HepG2 (cell line): Measurements from ENCODE around the gene BRD3. TPM values are rescaled to one million over a fixed set of nuclear protein-coding genes. Genes with fewer than 3 reads are reported as not detected.
A peak's percentile ranks its signal among the peaks of the same experiment; 100 is the strongest.

Experiments used
- ARID2 ChIP-seq: sonication (generic); formaldehyde crosslinking; IDR thresholded peaks from 2 replicates; pipeline ENCODE4 v1.8.1; 2022; ENCODE audit warnings: mild to moderate bottlenecking, missing genetic modification reagents, borderline replicate concordance
- HOXA9 ChIP-seq: sonication (generic); formaldehyde crosslinking; IDR thresholded peaks from 2 replicates; pipeline ENCODE4 v1.8.1; 2022; ENCODE audit warnings: missing genetic modification reagents, mild to moderate bottlenecking, moderate library complexity, borderline replicate concordance
- JARID2 ChIP-seq: sonication (generic); formaldehyde crosslinking; IDR thresholded peaks from 2 replicates; pipeline ENCODE4 v1.8.1; 2023; ENCODE audit warnings: missing genetic modification reagents, inconsistent platforms; ENCODE audit not compliant: insufficient replicate concordance
- JUNB ChIP-seq: sonication (generic); formaldehyde crosslinking; IDR thresholded peaks from 2 replicates; pipeline ENCODE4 v1.8.0; 2022; ENCODE audit warnings: missing genetic modification reagents, mild to moderate bottlenecking, borderline replicate concordance
- MAF1 ChIP-seq: sonication (generic); formaldehyde crosslinking; IDR thresholded peaks from 2 replicates; pipeline ENCODE4 v1.5.0; 2020; ENCODE audit warnings: missing genetic modification reagents, borderline replicate concordance
- MEF2D ChIP-seq: sonication (generic); formaldehyde crosslinking; IDR thresholded peaks from 2 replicates; pipeline ENCODE4 v1.5.1; 2020; ENCODE audit warnings: mild to moderate bottlenecking, missing genetic modification reagents
- MEIS2 ChIP-seq: sonication (generic); formaldehyde crosslinking; IDR thresholded peaks from 2 replicates; pipeline ENCODE4 v1.9.0; 2021; ENCODE audit warnings: mild to moderate bottlenecking, missing genetic modification reagents
- MTF1 ChIP-seq: sonication (generic); formaldehyde crosslinking; IDR thresholded peaks from 2 replicates; pipeline ENCODE4 v1.5.0; 2020; ENCODE audit warnings: missing genetic modification reagents
- SALL1 ChIP-seq: sonication (generic); formaldehyde crosslinking; IDR thresholded peaks from 2 replicates; pipeline ENCODE4 v1.8.0; 2022; ENCODE audit warnings: mild to moderate bottlenecking, missing genetic modification reagents
- SRF ChIP-seq: IDR thresholded peaks from 2 replicates; pipeline ENCODE4 v1.6.1; 2011; ENCODE audit warnings: mild to moderate bottlenecking, low read depth, low read length, moderate library complexity
- TARDBP ChIP-seq: sonication (generic); formaldehyde crosslinking; IDR thresholded peaks from 2 replicates; pipeline ENCODE4 v1.8.0; 2022; ENCODE audit warnings: mild to moderate bottlenecking, missing genetic modification reagents
- THYN1 ChIP-seq: sonication (generic); formaldehyde crosslinking; IDR thresholded peaks from 2 replicates; pipeline ENCODE4 v1.8.1; 2023; ENCODE audit warnings: low read depth, mild to moderate bottlenecking, moderate library complexity, missing genetic modification reagents, borderline replicate concordance
- ZBTB38 ChIP-seq: sonication (generic); formaldehyde crosslinking; IDR thresholded peaks from 2 replicates; pipeline ENCODE4 v1.5.1; 2020; ENCODE audit warnings: mild to moderate bottlenecking, missing genetic modification reagents
- ZKSCAN5 ChIP-seq: sonication (generic); formaldehyde crosslinking; IDR thresholded peaks from 2 replicates; pipeline ENCODE4 v1.5.1; 2020; ENCODE audit warnings: mild to moderate bottlenecking, missing genetic modification reagents
- ZNF207 ChIP-seq: fragments of 450-650 bp; IDR thresholded peaks from 2 replicates; pipeline ENCODE4 v1.6.1; 2016; ENCODE audit warnings: antibody characterized with exemption, borderline replicate concordance
- ZNF235 ChIP-seq: sonication (generic); formaldehyde crosslinking; IDR thresholded peaks from 2 replicates; pipeline ENCODE4 v1.8.1; 2023; ENCODE audit warnings: mild to moderate bottlenecking, missing genetic modification reagents, borderline replicate concordance
- ZNF382 ChIP-seq: sonication (generic); formaldehyde crosslinking; IDR thresholded peaks from 2 replicates; pipeline ENCODE4 v1.5.0; 2020; ENCODE audit warnings: missing genetic modification reagents, mild to moderate bottlenecking, borderline replicate concordance
- ZNF501 ChIP-seq: sonication (generic); formaldehyde crosslinking; IDR thresholded peaks from 2 replicates; pipeline ENCODE4 v1.5.1; 2020; ENCODE audit warnings: mild to moderate bottlenecking, moderate library complexity, missing genetic modification reagents
- polyA plus RNA-seq, 8 experiments: library from polyadenylated mRNA; depleted of rRNA in 3 of 8; stranded (reverse) in 7 of 8; unstranded in 1 of 8; fragments of >200 nt; fragmentation: Illumina TruSeq in 4 of 8; extraction: Trizol in 4 of 8; gene quantifications; 2 replicates each; pipeline versions ENCODE4 v1.2.1 to v1.2.3, GENCODE V29; 2011 to 2016; ENCODE audit warnings: low read depth in 4 of 8, missing spikeins in 1 of 8, mixed read lengths in 1 of 8; ENCODE audit not compliant: insufficient read depth in 1 of 8
- total RNA-seq, 5 experiments: library from RNA; depleted of rRNA; stranded (reverse); fragments of >200 nt; fragmentation: Illumina TruSeq; extraction: Trizol; gene quantifications; 2 replicates each; pipeline ENCODE4 v1.2.3, GENCODE V29; 2016; ENCODE audit warnings: low read depth in 1 of 5
- TF ChIP-seq, protein P1 (sequence below): sonication (generic); formaldehyde crosslinking; conservative IDR thresholded peaks from 2 replicates; pipeline ENCODE4 v1.4.0; 2020; ENCODE audit warnings: mild to moderate bottlenecking, missing genetic modification reagents, moderate library complexity
- TF ChIP-seq, protein P2 (sequence below): IDR thresholded peaks from 2 replicates; pipeline ENCODE4 v1.6.1; 2012; ENCODE audit warnings: inconsistent platforms
- TF ChIP-seq, protein P3 (sequence below): sonication (generic); IDR thresholded peaks from 2 replicates; pipeline ENCODE4 v1.6.1; 2016; ENCODE audit warnings: low read depth, borderline replicate concordance
- TF ChIP-seq, protein P4 (sequence below): sonication (generic); formaldehyde crosslinking; IDR thresholded peaks from 2 replicates; pipeline ENCODE4 v1.4.0; 2020; ENCODE audit warnings: mild to moderate bottlenecking, low read depth, missing genetic modification reagents
- TF ChIP-seq, protein P5 (sequence below): sonication (generic); formaldehyde crosslinking; IDR thresholded peaks from 2 replicates; pipeline ENCODE4 v1.8.0; 2022; ENCODE audit warnings: mild to moderate bottlenecking, missing genetic modification reagents

Gene BRD3
- total and polyA plus RNA-seq, 2 of the 13 experiments (the other 11 are each of a cell fraction or from before 2014, with no cell fraction given): 5.9 to 12.9 TPM

DNA sequence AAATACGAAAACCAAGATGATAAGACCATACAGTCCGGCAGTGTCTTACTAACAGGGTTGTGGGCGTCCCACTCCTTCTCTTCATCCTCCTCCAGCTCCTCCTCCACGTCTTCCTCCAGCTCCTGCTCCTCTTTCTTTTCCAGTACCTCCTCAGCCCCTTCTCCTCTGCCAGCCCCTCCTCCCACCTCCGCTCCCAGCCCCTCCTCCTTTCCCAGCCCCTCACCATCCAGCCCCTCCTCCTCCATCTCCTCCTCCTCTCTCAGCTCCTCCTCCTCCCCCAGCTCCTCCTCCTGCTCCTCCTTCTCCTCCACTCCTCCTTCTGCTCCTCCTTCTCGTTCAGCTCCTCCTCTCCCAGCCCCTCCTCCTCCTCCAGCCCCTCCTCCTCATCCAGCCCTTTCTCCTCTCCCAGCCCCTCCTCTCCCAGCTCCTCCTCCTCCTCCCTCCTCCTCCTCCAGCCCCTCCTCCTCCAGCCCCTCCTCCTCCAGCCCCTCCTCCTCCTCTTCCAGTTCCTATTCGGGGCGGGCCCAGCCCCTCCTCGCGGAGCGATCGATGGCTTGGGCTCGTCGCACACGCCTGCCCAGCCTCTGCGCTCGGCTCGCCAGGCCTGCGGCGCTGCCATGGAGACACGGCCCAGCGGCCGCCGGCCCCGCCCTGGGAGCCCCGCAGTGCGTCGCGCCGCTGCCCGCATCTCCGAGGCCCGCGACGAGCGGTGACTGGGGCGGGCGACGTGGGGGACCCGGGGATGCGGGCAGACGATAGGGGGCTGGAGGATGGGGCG, 42.8 kb downstream of the BRD3 start, which contains the start of gene BRD3OS (continued):
- TF ChIP-seq ZNF501 (no peak), HOXA9 (CRISPR knock-in tag) (0 out of 2 replicates have a peak, but pooled peaks have one; percentile 41), JUNB (CRISPR knock-in tag) (no peak), JARID2 (no peak), TARDBP (CRISPR knock-in tag) (peak; percentile 79; the same call in 1 of the 2 replicates), ZNF207 (no peak), MTF1 (CRISPR knock-in tag) (no peak), MEIS2 (CRISPR knock-in tag) (no peak), ZNF235 (CRISPR knock-in tag) (no peak), SRF (peak; percentile 96), THYN1 (CRISPR knock-in tag) (no peak), ZBTB38 (peak; percentile 69), ZKSCAN5 (no peak), ZNF382 (CRISPR knock-in tag) (no peak), ARID2 (CRISPR knock-in tag) (no peak), MAF1 (CRISPR knock-in tag) (no peak), SALL1 (CRISPR knock-in tag) (peak; percentile 74), MEF2D (CRISPR knock-in tag) (no peak)
- TF ChIP-seq, protein P1, sequence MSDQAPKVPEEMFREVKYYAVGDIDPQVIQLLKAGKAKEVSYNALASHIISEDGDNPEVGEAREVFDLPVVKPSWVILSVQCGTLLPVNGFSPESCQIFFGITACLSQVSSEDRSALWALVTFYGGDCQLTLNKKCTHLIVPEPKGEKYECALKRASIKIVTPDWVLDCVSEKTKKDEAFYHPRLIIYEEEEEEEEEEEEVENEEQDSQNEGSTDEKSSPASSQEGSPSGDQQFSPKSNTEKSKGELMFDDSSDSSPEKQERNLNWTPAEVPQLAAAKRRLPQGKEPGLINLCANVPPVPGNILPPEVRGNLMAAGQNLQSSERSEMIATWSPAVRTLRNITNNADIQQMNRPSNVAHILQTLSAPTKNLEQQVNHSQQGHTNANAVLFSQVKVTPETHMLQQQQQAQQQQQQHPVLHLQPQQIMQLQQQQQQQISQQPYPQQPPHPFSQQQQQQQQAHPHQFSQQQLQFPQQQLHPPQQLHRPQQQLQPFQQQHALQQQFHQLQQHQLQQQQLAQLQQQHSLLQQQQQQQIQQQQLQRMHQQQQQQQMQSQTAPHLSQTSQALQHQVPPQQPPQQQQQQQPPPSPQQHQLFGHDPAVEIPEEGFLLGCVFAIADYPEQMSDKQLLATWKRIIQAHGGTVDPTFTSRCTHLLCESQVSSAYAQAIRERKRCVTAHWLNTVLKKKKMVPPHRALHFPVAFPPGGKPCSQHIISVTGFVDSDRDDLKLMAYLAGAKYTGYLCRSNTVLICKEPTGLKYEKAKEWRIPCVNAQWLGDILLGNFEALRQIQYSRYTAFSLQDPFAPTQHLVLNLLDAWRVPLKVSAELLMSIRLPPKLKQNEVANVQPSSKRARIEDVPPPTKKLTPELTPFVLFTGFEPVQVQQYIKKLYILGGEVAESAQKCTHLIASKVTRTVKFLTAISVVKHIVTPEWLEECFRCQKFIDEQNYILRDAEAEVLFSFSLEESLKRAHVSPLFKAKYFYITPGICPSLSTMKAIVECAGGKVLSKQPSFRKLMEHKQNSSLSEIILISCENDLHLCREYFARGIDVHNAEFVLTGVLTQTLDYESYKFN (CRISPR knock-in tag): peak; percentile 63
- TF ChIP-seq, protein P2, sequence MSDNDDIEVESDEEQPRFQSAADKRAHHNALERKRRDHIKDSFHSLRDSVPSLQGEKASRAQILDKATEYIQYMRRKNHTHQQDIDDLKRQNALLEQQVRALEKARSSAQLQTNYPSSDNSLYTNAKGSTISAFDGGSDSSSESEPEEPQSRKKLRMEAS: peak; percentile 64
- TF ChIP-seq, protein P3, sequence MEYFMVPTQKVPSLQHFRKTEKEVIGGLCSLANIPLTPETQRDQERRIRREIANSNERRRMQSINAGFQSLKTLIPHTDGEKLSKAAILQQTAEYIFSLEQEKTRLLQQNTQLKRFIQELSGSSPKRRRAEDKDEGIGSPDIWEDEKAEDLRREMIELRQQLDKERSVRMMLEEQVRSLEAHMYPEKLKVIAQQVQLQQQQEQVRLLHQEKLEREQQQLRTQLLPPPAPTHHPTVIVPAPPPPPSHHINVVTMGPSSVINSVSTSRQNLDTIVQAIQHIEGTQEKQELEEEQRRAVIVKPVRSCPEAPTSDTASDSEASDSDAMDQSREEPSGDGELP: 0 out of 2 replicates have a peak, but pooled peaks have one; percentile 4
- TF ChIP-seq, protein P4, sequence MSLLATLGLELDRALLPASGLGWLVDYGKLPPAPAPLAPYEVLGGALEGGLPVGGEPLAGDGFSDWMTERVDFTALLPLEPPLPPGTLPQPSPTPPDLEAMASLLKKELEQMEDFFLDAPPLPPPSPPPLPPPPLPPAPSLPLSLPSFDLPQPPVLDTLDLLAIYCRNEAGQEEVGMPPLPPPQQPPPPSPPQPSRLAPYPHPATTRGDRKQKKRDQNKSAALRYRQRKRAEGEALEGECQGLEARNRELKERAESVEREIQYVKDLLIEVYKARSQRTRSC (CRISPR knock-in tag): 0 out of 2 replicates have a peak, but pooled peaks have one; percentile 49
- TF ChIP-seq, protein P5, sequence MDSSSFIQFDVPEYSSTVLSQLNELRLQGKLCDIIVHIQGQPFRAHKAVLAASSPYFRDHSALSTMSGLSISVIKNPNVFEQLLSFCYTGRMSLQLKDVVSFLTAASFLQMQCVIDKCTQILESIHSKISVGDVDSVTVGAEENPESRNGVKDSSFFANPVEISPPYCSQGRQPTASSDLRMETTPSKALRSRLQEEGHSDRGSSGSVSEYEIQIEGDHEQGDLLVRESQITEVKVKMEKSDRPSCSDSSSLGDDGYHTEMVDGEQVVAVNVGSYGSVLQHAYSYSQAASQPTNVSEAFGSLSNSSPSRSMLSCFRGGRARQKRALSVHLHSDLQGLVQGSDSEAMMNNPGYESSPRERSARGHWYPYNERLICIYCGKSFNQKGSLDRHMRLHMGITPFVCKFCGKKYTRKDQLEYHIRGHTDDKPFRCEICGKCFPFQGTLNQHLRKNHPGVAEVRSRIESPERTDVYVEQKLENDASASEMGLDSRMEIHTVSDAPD (CRISPR knock-in tag): no peak
